SH-SY5Y (cell line): ENCODE measurements around the gene PARD3.

Source experiments
- GATA2 ChIP-seq: IDR thresholded peaks from 2 replicates; pipeline ENCODE4 v1.6.1; 2011; ENCODE audit warnings: mild to moderate bottlenecking, low read depth, low read length
- GATA3 ChIP-seq: IDR thresholded peaks from 2 replicates; pipeline ENCODE4 v1.6.1; 2011; ENCODE audit warnings: low read depth, mild to moderate bottlenecking, low read length, moderate library complexity

- TF ChIP-seq GATA2 = no peak
- TF ChIP-seq GATA3 = no peak
These were observed 441.9 kb downstream of the PARD3 start for GRCh38 chr10:34373211-34373610.
